Measurements from ENCODE around the gene BPIFA2. TPM values are rescaled to one million over a fixed set of nuclear protein-coding genes. Genes with fewer than 3 reads are reported as not detected.

The BPIFA2 gene
- total RNA-seq, 1 donor = not detected

DNA sequence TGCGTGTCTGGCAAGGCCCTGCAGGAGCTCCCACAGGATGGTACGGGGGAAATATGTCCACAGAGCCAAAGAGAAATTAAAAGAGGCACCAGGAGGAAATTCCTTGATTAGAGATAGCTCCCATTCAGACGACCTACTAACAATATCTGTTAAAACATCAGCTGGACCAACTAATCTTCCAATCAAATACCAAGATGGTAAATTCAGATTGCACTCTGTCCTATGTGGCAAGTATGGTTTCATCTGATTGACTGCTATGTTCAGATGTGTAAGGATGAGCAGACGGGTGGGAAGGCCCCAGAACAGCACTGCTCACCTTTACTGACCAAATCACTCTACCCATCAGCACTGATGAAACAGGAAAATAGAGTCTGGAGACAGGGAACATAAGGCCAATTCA is 19.5 kb downstream of the BPIFA2 start:
- no peak overlapping the region for H3K27ac ChIP-seq (ENCODE audit: low read depth, low read length)
- no peaks in the 10 kb centered on the region for H3K79me2 ChIP-seq (ENCODE audit: insufficient read depth, low read length)
- DNase-seq (ENCODE audit: insufficient read length, low spot score, missing footprints) = no peak
- H3K4me1 ChIP-seq (ENCODE audit: insufficient read depth, low read length) = no peaks in the 10 kb centered on the region
- no peaks in the 10 kb centered on the region for H3K9me3 ChIP-seq (ENCODE audit: low read depth, low read length)
- H4K20me1 ChIP-seq (ENCODE audit: insufficient read depth, low read length) = no peaks in the 10 kb centered on the region
- H3K4me3 ChIP-seq (ENCODE audit: insufficient read depth, low read length) = no peak overlapping the region
- no peak overlapping the region for H2AFZ ChIP-seq (ENCODE audit: low read length)
- no peak for TF ChIP-seq CTCF (IDR thresholded peaks at IDR 0.05; ENCODE audit: extremely low read depth, low read depth, low read length)
- H3K27me3 ChIP-seq (ENCODE audit: insufficient read depth, low read length) = peaks cover 2% of the 10 kb centered on the region
- H3K36me3 ChIP-seq (ENCODE audit: insufficient read depth, low read length) = no peaks in the 10 kb centered on the region
- no peak overlapping the region for H3K4me2 ChIP-seq (ENCODE audit: insufficient read depth, low read length)

DNA sequence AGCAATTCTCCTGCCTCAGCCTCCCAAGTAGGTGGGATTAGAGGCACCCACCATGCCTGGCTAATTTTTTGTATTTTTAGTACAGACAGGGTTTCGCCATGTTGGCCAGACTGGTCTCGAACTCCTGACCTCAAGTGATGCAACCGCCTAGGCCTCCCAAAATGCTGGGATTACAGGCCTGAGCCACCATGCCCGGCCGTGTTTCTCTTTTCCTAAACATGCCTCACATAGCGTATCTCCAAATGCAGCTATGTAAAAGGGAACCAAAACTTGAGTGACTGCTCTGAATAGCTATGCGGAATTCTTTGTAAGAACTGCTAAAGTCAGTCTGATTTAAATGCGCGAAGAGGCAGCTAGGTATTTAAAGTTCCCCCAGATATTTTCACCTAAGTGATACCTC is 20.5 kb downstream of the BPIFA2 start:
- no peak for DNase-seq (ENCODE audit: insufficient read length, low spot score, missing footprints)
- TF ChIP-seq CTCF (IDR thresholded peaks at IDR 0.05; ENCODE audit: extremely low read depth, low read depth, low read length) = no peak
- Histone ChIP-seq H3K4me2 (ENCODE audit: insufficient read depth, low read length) (no peak overlapping the region), H2AFZ (ENCODE audit: low read length) (no peak overlapping the region), H3K79me2 (ENCODE audit: insufficient read depth, low read length) (no peaks in the 10 kb centered on the region), H3K27me3 (ENCODE audit: insufficient read depth, low read length) (peaks cover 2% of the 10 kb centered on the region), H3K4me3 (ENCODE audit: insufficient read depth, low read length) (no peak overlapping the region), H3K36me3 (ENCODE audit: insufficient read depth, low read length) (no peaks in the 10 kb centered on the region), H3K27ac (ENCODE audit: low read depth, low read length) (no peak overlapping the region), H3K9me3 (ENCODE audit: low read depth, low read length) (no peaks in the 10 kb centered on the region), H4K20me1 (ENCODE audit: insufficient read depth, low read length) (no peaks in the 10 kb centered on the region), H3K4me1 (ENCODE audit: insufficient read depth, low read length) (no peaks in the 10 kb centered on the region)

DNA sequence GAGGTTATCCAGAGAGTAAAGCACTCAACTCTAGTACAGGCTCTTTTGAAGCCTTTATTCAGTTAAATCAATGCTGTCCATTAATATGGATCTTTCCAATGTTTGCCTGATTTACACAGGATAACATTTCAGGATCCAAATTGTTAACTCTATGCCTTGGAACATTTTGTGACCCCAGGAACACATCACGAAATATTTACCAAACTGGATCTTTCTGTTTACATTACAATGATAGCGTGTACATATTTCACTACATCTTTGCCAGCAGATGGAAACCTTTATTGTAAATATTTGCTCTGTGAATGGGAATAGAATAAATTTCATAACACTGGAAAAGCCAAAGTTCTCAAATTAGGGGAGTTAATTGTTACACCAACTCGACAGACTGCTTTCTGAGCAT is 23.5 kb downstream of the BPIFA2 start:
- no peaks in the 10 kb centered on the region for H3K27me3 ChIP-seq (ENCODE audit: insufficient read depth, low read length)
- H3K9me3 ChIP-seq (ENCODE audit: low read depth, low read length) = no peaks in the 10 kb centered on the region
- H3K4me3 ChIP-seq (ENCODE audit: insufficient read depth, low read length) = no peak overlapping the region
- H3K4me1 ChIP-seq (ENCODE audit: insufficient read depth, low read length) = no peaks in the 10 kb centered on the region
- no peak overlapping the region for H3K27ac ChIP-seq (ENCODE audit: low read depth, low read length)
- H3K36me3 ChIP-seq (ENCODE audit: insufficient read depth, low read length) = no peaks in the 10 kb centered on the region
- H3K4me2 ChIP-seq (ENCODE audit: insufficient read depth, low read length) = no peak overlapping the region
- H4K20me1 ChIP-seq (ENCODE audit: insufficient read depth, low read length) = no peaks in the 10 kb centered on the region
- no peak for DNase-seq (ENCODE audit: insufficient read length, low spot score, missing footprints)
- H2AFZ ChIP-seq (ENCODE audit: low read length) = no peak overlapping the region
- no peaks in the 10 kb centered on the region for H3K79me2 ChIP-seq (ENCODE audit: insufficient read depth, low read length)
- no peak for TF ChIP-seq CTCF (IDR thresholded peaks at IDR 0.05; ENCODE audit: extremely low read depth, low read depth, low read length)

- no peaks in the 10 kb centered on the region for H3K36me3 ChIP-seq (ENCODE audit: insufficient read depth, low read length)
Measured at GRCh38 chr20:33191955-33192354, 24.0 kb downstream of the BPIFA2 start.

More at GRCh38 chr20:33191955-33192354, 24.0 kb downstream of the BPIFA2 start:
- Histone ChIP-seq H3K4me2 (ENCODE audit: insufficient read depth, low read length) (no peak overlapping the region), H3K4me1 (ENCODE audit: insufficient read depth, low read length) (no peaks in the 10 kb centered on the region), H3K27me3 (ENCODE audit: insufficient read depth, low read length) (no peaks in the 10 kb centered on the region), H3K4me3 (ENCODE audit: insufficient read depth, low read length) (no peak overlapping the region), H3K27ac (ENCODE audit: low read depth, low read length) (no peak overlapping the region), H2AFZ (ENCODE audit: low read length) (no peak overlapping the region), H3K79me2 (ENCODE audit: insufficient read depth, low read length) (no peaks in the 10 kb centered on the region), H4K20me1 (ENCODE audit: insufficient read depth, low read length) (no peaks in the 10 kb centered on the region), H3K9me3 (ENCODE audit: low read depth, low read length) (no peaks in the 10 kb centered on the region)
- TF ChIP-seq CTCF (IDR thresholded peaks at IDR 0.05; ENCODE audit: extremely low read depth, low read depth, low read length) = no peak
- no peak for DNase-seq (ENCODE audit: insufficient read length, low spot score, missing footprints)
